Muscle layer of colon (tissue), 2 donors: ENCODE data around the gene MGAT4C.
"Not testable (repeated sequence)": the region's sequence is repeated elsewhere in the genome, so short reads cannot be mapped to it uniquely, and the experiment has no call there.

ENCODE experiments used
- H3K27ac ChIP-seq: one replicate; pipeline ENCODE4 v1.7.0; 2013; ENCODE audit warnings: low read depth, mild to moderate bottlenecking, low read length, moderate library complexity
- H3K27me3 ChIP-seq, 2 donors: one replicate each; pipeline ENCODE4 v1.7.0; 2013; ENCODE audit warnings: low read length in 2 of 2, mild to moderate bottlenecking in 2 of 2; ENCODE audit not compliant: insufficient read depth in 2 of 2, control insufficient read depth in 1 of 2
- H3K36me3 ChIP-seq: one replicate; pipeline ENCODE4 v1.7.0; 2013; ENCODE audit warnings: mild to moderate bottlenecking, low read length; ENCODE audit not compliant: insufficient read depth
- H3K4me1 ChIP-seq: one replicate; pipeline ENCODE4 v1.7.0; 2013; ENCODE audit warnings: mild to moderate bottlenecking, low read length; ENCODE audit not compliant: insufficient read depth
- H3K4me3 ChIP-seq, 2 donors: one replicate each; pipeline ENCODE4 v1.7.0; 2013; ENCODE audit warnings: low read length in 2 of 2, low read depth in 1 of 2, mild to moderate bottlenecking in 1 of 2, moderate library complexity in 1 of 2
- H3K9ac ChIP-seq: one replicate; pipeline ENCODE4 v1.7.0; 2013; ENCODE audit warnings: low read length
- H3K9me3 ChIP-seq: one replicate; pipeline ENCODE4 v1.7.0; 2013; ENCODE audit warnings: mild to moderate bottlenecking, low read length
- donor health status: abdominal sarcoma.
- donor health status: Adenocarcinoma of cecum.

Gene MGAT4C

DNA sequence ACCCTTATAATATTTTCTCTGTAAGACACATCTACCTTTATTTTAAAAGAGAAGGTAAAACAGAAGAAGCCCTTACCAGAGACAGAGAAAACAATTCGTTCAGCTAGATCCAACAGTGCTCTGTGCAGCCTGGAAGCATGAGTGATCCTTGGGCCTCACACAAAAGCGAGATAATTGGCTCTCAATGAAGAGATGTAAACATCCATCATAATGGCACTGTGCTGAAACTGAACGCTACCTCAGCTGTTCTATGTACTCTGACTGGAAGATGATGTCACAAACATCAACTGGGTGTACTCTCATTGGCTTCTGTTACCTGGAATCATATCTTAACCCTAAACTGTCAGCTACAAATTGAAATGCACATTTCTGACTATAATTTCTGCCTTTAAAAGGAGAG is at the start of gene MGAT4C:
Gene MGAT4C, minus strand, starts transcription at position 229 of the 400 bp plus-strand sequence.
- H3K4me1 ChIP-seq, result no peaks in the 10 kb centered on the region
- H3K9ac ChIP-seq, result no peak within 1 kb of the TSS
- no peak within 1 kb of the TSS for H3K4me3 ChIP-seq
- H3K27ac ChIP-seq, result no peak within 1 kb of the TSS
- H3K36me3 ChIP-seq, result no peaks in the 10 kb centered on the region
- no peaks in the 10 kb centered on the region for H3K9me3 ChIP-seq
- no peaks in the 10 kb centered on the region for H3K27me3 ChIP-seq

DNA sequence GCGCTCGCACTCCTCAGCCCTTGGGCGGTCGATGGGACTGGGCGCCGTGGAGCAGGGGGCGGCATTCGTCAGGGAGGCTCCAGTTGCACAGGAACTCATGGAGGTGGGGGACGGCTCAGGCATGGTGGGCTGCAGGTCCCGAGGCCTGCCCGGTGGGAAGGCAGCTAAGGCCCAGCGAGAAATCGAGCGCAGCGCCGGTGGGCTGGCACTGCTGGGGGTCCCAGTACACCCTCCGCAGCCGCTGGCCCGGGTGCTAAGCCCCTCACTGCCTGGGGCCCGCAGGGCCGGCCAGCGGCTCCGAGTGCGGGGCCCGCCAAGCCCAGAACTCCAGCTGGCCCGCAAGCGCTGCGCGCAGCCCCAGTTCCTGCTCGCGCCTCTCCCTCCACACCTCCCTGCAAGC is 40.2 kb upstream of the MGAT4C start:
- H3K4me1 ChIP-seq, H3K27me3 ChIP-seq, H3K27ac ChIP-seq, H3K36me3 ChIP-seq, H3K9me3 ChIP-seq, H3K4me3 ChIP-seq, H3K9ac ChIP-seq: not testable (repeated sequence)

DNA sequence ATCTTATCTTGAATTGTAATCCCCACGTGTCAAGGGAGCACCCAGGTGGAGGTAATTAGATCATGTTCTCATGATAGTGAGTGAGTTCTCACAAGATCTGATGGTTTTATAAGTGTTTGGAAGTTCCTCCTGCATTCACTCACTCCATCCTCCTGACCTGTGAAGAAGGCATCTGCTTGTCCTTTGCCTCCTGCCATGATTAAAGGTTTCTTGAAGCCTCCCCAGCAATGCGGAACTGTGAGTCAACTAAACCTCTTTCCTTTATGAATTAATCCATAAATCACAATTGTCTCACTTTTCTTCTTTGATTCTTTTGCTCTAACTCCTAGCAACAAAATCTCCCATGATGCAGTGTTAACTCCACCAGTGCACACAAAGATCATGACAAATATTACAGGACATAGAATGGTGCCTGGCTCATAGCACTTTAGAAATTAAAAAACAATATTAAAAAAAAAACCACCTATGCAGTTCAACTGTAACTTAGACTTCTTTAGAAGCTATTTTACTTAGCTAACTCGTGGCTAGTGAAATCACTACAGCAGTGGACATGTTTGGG is 37.6 kb upstream of the MGAT4C start:
- no peak overlapping the region for H3K4me3 ChIP-seq
- no peaks in the 10 kb centered on the region for H3K4me1 ChIP-seq
- no peak overlapping the region for H3K9ac ChIP-seq
- H3K36me3 ChIP-seq, result no peaks in the 10 kb centered on the region
- no peaks in the 10 kb centered on the region for H3K9me3 ChIP-seq
- H3K27me3 ChIP-seq, result no peaks in the 10 kb centered on the region
- no peak overlapping the region for H3K27ac ChIP-seq

DNA sequence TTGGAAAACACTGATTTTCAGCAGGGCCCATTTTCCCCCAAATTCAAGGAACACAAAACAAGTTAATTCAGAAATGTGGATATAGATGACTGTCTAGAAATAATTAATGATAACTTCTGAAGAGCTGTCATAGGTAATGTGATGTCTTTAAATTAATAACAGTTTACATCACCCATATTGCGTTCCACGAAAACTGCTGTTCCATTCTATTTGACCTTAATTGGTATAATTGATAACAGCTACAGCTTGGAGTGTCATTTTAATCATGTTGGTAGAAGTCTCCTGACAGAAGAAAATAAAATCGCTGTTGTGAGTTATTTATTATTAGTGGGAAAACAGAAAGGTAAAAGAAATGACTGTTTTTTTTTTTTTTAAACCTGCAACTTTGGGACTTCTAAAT is 36.3 kb upstream of the MGAT4C start:
- H3K27me3 ChIP-seq, result no peaks in the 10 kb centered on the region
- H3K4me1 ChIP-seq, result no peaks in the 10 kb centered on the region
- H3K9ac ChIP-seq, result no peak overlapping the region
- no peak overlapping the region for H3K4me3 ChIP-seq
- no peak overlapping the region for H3K27ac ChIP-seq
- no peaks in the 10 kb centered on the region for H3K36me3 ChIP-seq
- no peaks in the 10 kb centered on the region for H3K9me3 ChIP-seq

DNA sequence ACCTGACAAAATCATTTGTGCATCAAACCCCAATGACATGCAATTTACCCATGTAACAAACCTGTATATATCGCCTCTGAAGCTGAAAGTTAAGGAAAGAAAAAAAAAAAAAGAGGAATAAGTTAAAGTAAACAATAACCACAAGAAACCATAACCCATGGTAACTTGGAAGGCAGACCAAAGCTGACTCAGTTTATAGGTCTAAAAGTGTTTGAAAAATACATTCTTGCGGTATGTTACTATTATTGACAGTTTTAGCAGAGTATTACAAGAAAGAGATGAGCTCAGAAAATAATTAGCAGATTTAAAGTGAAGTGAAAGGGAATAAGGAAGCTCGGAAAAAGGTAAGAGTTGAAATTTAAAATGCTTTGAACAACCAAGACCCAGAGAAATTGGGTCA is 34.4 kb upstream of the MGAT4C start:
- Histone ChIP-seq H3K27me3 (no peaks in the 10 kb centered on the region), H3K4me1 (no peaks in the 10 kb centered on the region), H3K9me3 (no peaks in the 10 kb centered on the region), H3K4me3 (no peak overlapping the region), H3K36me3 (no peaks in the 10 kb centered on the region), H3K27ac (no peak overlapping the region), H3K9ac (no peak overlapping the region)

DNA sequence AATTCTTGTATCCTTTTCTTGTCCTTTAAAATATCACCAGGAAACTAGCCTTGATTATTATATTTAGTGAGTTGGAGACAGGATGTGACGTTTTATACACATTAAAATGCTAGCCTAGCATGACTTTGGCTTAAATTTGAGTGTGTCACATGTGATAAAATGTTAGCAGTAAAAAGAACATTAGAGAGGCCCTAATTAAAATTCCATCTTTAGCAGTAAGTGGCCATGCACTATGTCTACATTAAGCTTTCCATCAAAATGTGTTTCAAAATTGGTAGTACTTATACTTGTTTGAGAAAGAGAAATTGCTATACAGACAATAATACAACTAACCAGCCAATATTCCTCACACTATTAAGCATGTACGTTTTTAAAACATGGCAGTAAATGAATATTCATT is 29.9 kb upstream of the MGAT4C start:
- Histone ChIP-seq H3K9me3 (no peaks in the 10 kb centered on the region), H3K4me3 (no peak overlapping the region), H3K27me3 (no peaks in the 10 kb centered on the region), H3K9ac (no peak overlapping the region), H3K36me3 (no peaks in the 10 kb centered on the region), H3K4me1 (no peaks in the 10 kb centered on the region), H3K27ac (no peak overlapping the region)

DNA sequence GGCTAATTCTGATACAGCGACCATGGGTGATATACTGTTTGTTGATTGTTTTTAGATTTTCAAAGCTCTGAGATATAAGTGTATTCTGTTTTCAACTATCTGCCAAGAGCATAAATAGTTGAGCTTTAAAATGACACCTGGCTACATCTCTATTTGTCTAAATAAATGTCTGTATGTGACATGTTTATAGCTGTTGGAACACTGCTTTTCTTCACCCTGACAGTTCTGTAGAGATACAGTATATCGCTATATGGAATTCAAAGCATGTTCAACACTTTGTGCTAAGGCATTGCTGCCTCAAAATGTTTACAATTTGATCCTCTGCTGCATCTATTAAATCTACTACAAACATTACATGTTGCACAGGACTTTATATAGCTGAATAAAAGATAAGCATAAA is 27.4 kb upstream of the MGAT4C start:
- Histone ChIP-seq H3K27me3 (no peaks in the 10 kb centered on the region), H3K36me3 (no peaks in the 10 kb centered on the region), H3K27ac (no peak overlapping the region), H3K9me3 (no peaks in the 10 kb centered on the region), H3K4me3 (no peak overlapping the region), H3K9ac (no peak overlapping the region), H3K4me1 (no peaks in the 10 kb centered on the region)

DNA sequence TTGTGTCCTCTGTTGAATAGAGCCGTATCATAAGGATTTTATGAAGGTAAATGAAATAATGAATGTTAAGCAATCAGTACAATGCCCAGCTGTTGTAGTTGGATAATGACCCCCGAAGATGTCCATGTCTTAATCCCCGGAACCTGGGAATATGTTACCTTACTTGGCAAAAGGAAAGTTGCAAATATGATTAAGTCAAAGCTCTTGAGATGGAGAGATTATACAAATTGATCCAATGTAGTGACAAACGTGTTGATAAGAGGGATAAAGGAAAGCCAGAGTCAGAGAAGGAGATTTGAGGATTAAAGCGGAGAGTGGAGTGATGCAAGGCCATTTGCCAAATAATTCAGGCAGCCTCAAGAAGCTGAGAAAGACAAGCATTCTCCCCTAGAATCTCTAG is 19.2 kb upstream of the MGAT4C start:
- Histone ChIP-seq H3K9me3 (no peaks in the 10 kb centered on the region), H3K9ac (no peak overlapping the region), H3K36me3 (no peaks in the 10 kb centered on the region), H3K4me1 (no peaks in the 10 kb centered on the region), H3K27me3 (no peaks in the 10 kb centered on the region), H3K27ac (no peak overlapping the region), H3K4me3 (no peak overlapping the region)

DNA sequence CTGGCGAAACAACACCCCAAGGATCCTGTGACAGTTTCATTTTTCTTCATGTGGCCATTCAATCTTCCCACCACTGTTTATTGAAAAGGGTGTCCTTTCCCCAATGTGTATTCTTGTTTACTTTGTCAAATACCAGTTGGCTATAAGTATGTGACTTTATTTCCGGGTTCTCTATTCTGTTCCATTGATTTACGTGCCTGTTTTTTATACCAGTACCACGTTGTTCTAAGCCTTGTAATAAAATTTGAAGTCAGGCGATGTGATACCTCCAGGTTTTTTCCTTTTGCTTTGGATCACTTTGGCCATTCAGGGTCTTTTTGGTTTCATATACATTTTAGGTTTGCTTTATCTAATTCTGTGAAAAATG is 9.1 kb upstream of the MGAT4C start:
- H3K9ac ChIP-seq, result no peak overlapping the region
- H3K9me3 ChIP-seq, result no peaks in the 10 kb centered on the region
- no peaks in the 10 kb centered on the region for H3K4me1 ChIP-seq
- no peak overlapping the region for H3K27ac ChIP-seq
- no peaks in the 10 kb centered on the region for H3K36me3 ChIP-seq
- no peak overlapping the region for H3K4me3 ChIP-seq
- no peaks in the 10 kb centered on the region for H3K27me3 ChIP-seq

DNA sequence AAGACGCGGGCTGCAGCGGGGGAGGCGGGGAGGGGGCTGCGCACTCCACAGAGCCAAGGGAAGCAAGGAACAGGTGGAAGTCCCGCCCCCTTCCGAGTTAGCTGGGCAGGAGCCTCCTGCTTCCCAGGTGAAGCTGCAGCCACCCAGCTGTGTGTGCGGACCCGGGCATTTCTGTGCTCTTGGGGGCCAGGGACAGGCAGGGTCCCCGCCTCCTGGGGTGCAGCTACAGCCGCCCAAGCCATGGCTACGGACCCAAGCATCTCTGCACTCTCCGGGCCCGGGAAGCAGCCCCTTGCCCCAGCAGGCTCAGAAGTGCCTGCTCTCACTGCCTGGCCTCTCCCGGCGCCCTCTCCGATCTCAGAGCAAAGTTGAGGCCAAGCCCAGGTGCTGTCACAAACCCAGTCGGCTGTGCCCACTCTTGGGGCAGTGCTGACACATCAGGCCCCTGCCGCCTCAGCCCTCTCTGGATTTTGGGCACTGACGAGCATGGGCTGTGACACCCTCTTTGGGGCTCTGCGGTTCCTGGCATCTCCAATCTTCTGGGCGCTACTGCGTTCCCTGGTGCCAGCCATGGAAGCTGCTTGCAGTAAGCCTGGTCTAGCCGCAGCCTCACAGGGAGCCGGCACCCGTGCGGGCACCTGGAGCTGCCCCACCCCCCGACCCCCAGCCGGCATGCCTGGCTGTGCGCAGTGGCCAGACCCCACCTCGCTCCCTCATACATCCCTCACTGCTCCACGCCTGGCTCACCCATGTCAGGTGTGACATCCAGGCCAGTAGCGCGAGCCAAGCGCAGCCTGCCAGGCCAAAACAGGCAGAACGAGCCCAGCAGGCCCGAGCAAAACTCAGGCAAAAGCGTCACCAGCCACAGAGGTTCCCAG is 8.5 kb upstream of the MGAT4C start:
- no peak overlapping the region for H3K27ac ChIP-seq
- H3K9ac ChIP-seq, result no peak overlapping the region
- H3K36me3 ChIP-seq, result no peaks in the 10 kb centered on the region
- H3K27me3 ChIP-seq, result no peaks in the 10 kb centered on the region
- H3K4me3 ChIP-seq, result no peak overlapping the region
- H3K4me1 ChIP-seq, result no peaks in the 10 kb centered on the region
- no peaks in the 10 kb centered on the region for H3K9me3 ChIP-seq

DNA sequence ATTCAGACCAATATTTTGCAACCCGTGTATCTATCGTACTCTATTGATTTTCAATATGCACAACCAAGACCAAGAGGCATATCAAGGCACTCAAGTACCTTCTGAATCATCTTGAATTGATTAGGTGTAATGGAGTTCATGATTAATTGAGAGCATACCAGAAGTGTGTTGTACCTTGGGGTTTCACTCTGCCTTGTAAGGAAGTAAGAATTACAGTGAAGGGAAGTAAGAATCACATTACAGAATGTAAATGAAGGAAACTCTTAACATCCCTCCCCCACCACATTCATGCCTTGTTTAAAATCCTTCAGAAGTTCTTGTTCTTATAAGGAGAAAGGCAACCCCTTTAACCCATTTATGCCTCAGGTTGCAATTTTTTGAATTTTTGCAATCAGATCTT is 5.4 kb upstream of the MGAT4C start:
- H3K27ac ChIP-seq, result no peak overlapping the region
- no peaks in the 10 kb centered on the region for H3K36me3 ChIP-seq
- no peak overlapping the region for H3K4me3 ChIP-seq
- H3K4me1 ChIP-seq, result no peaks in the 10 kb centered on the region
- H3K27me3 ChIP-seq, result no peaks in the 10 kb centered on the region
- no peak overlapping the region for H3K9ac ChIP-seq
- H3K9me3 ChIP-seq, result no peaks in the 10 kb centered on the region

DNA sequence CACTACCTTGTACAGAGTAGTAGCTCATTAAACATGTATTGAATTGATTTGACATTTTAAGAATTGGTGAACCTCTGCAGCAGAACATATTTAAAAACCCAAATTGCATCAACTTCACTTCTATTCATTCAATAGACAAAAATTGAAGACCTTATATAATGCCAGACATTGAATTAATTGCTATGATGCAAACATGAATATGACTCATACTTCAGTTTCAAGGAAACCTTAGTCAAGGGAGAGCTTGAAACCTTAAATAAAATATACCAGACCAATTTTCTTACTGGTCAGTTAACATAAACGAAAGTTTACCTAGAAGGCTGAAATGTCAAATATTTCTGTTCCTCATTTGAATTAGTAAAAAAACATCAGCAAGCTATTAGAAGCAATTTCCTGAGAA is 5.0 kb upstream of the MGAT4C start:
- Histone ChIP-seq H3K9ac (no peak overlapping the region), H3K4me3 (no peak overlapping the region), H3K36me3 (no peaks in the 10 kb centered on the region), H3K9me3 (no peaks in the 10 kb centered on the region), H3K27ac (no peak overlapping the region), H3K27me3 (no peaks in the 10 kb centered on the region), H3K4me1 (no peaks in the 10 kb centered on the region)
